OCI-LY1 (cell line): ENCODE results near the gene TM4SF1.

ENCODE experiments used
- CTCF ChIP-seq: fragments of 200-600 bp; sonication (generic), shearing (Covaris generic); IDR thresholded peaks from 2 replicates; pipeline ENCODE4 v1.5.1; 2017; ENCODE audit warnings: mild to moderate bottlenecking, antibody characterized with exemption, low read length, moderate library complexity, mixed read lengths
- EZH2 ChIP-seq: fragments of 200-600 bp; sonication (generic), shearing (Covaris generic); IDR thresholded peaks from 2 replicates; pipeline ENCODE4 v1.8.0; 2017; ENCODE audit warnings: borderline replicate concordance, mixed run types, mild to moderate bottlenecking, antibody characterized with exemption, low read length, moderate library complexity, mixed read lengths

- TF ChIP-seq CTCF (no peak), EZH2 (no peak)
Measured at GRCh38 chr3:149381173-149382100, 4.0 kb upstream of the TM4SF1 start.
